ENCODE data around the gene FGF18. TPM values are rescaled to one million over a fixed set of nuclear protein-coding genes. Genes with fewer than 3 reads are reported as not detected.
A peak's percentile ranks its signal among the peaks of the same experiment; 100 is the strongest.

Gene FGF18
- total and polyA plus RNA-seq, 2 of the 4 experiments (the other 2 are of a cell fraction) = 0.15 TPM; not detected in 1

DNA sequence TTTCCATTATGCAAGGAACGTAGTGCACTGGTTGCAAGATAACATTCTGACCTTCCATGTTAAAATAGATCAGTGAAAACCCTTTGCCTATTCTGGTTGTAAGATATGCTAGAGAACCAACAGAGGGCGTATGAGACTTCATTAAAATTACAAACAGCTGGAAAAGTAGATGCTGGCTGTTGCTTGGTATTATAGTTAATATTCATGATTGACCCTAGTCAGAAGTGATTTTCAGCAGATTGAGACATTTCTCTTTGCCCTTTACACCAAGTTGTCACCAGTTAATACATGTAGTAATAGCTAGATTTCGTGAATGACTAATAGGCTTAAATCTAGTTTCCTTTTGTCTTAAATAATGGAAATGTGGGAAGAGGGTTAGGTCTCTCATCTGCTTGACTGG is 13.8 kb upstream of the FGF18 start:
- no TSS peak for BruUV-seq (replicated peaks)
- H3K4me2 ChIP-seq (ENCODE audit: low read depth, low read length) = no peak overlapping the region
- in situ Hi-C loops (cut with MboI; ENCODE audit: low sequenced_read_pairs) (loop anchor here (25.0 kb wide), 2 partner anchors 782 to 882 kb away; partner anchors contain the start of genes EFCAB9, STK10 and UBTD2), intact Hi-C loops (cut with micrococcal nuclease) (no loop called here), dilution Hi-C loops (cut with HindIII; ENCODE audit: low sequenced_read_pairs, unreplicated experiment) (no loop called here)
- no peaks in the 10 kb centered on the region for H3K9me3 ChIP-seq (ENCODE audit: control insufficient read depth, insufficient read depth, low read length)
- no CpG with 5 or more reads among the region's 3 CpGs for WGBS, 2 experiments (ENCODE audit: extremely low coverage in 2 of 2, insufficient read length in 1 of 2)
- POLR2A ChIA-PET (ENCODE audit: unreplicated experiment) = no interaction called here
- H3K14ac ChIP-seq (replicated peaks; ENCODE audit: low read depth, low read length) = no peak overlapping the region
- TF ChIP-seq CEBPB (IDR thresholded peaks at IDR 0.05; ENCODE audit: low read depth, low read length) (no peak), SMC3 (IDR thresholded peaks at IDR 0.05; ENCODE audit: low read depth, low read length) (peak; percentile 7; the same call in 1 of the 2 replicates), POLR2A (IDR thresholded peaks at IDR 0.05; ENCODE audit: low read depth, low read length) (no peak), BHLHE40 (IDR thresholded peaks at IDR 0.05; ENCODE audit: low read depth, low read length) (no peak)
- TF ChIP-seq, protein P1, sequence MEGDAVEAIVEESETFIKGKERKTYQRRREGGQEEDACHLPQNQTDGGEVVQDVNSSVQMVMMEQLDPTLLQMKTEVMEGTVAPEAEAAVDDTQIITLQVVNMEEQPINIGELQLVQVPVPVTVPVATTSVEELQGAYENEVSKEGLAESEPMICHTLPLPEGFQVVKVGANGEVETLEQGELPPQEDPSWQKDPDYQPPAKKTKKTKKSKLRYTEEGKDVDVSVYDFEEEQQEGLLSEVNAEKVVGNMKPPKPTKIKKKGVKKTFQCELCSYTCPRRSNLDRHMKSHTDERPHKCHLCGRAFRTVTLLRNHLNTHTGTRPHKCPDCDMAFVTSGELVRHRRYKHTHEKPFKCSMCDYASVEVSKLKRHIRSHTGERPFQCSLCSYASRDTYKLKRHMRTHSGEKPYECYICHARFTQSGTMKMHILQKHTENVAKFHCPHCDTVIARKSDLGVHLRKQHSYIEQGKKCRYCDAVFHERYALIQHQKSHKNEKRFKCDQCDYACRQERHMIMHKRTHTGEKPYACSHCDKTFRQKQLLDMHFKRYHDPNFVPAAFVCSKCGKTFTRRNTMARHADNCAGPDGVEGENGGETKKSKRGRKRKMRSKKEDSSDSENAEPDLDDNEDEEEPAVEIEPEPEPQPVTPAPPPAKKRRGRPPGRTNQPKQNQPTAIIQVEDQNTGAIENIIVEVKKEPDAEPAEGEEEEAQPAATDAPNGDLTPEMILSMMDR (conservative IDR thresholded peaks at IDR 0.05; ENCODE audit: low read depth, low read length) = peak; percentile 37
- no peak overlapping the region for H3K23ac ChIP-seq (ENCODE audit: low read depth, low read length)
- H2BK5ac ChIP-seq (ENCODE audit: low read depth, low read length, poor library complexity, severe bottlenecking) = no peak overlapping the region
- H3K18ac ChIP-seq (ENCODE audit: low read depth, low read length) = no peak overlapping the region
- H3K9me1 ChIP-seq (ENCODE audit: insufficient read depth, low read length) = peaks cover 6% of the 10 kb centered on the region; the same call in 1 of the 2 replicates
- H3K4me1 ChIP-seq (ENCODE audit: control insufficient read depth, insufficient read depth, low read length) = peaks cover 10% of the 10 kb centered on the region
- ATAC-seq (ENCODE audit: low read depth) (peak; percentile 53), DNase-seq (peak; percentile 29)
- H3K4ac ChIP-seq (ENCODE audit: low read depth, low read length) = no peak overlapping the region
- H3K4me3 ChIP-seq (ENCODE audit: insufficient read depth, low read depth, low read length) = no peak overlapping the region
- no peak overlapping the region for H4K91ac ChIP-seq (ENCODE audit: insufficient read depth, low read depth, low read length)
- peaks cover 66% of the 10 kb centered on the region for H4K20me1 ChIP-seq (ENCODE audit: insufficient read depth, low read length)
- CTCF ChIA-PET = interaction anchor here (0.6 to 1.0 kb wide), 3 partner anchors 12 to 16 kb away, joined by 3 to 5 read pairs (median 3); no protein-coding TSS in a partner anchor
- H4K5ac ChIP-seq (ENCODE audit: low read depth, low read length) = no peak overlapping the region
- no peak overlapping the region for H3K9ac ChIP-seq (ENCODE audit: low read depth, low read length)
- no peak overlapping the region for H2AFZ ChIP-seq (replicated peaks; ENCODE audit: low read length, poor library complexity)
- no peak overlapping the region for H2AK9ac ChIP-seq (replicated peaks; ENCODE audit: low read depth, low read length, poor library complexity)
- no peak overlapping the region for H2BK15ac ChIP-seq (ENCODE audit: low read depth, low read length)
- H3K27ac ChIP-seq (ENCODE audit: insufficient read depth, low read length) = no peak overlapping the region
- H2BK120ac ChIP-seq (ENCODE audit: low read depth, low read length) = no peak overlapping the region
- H3K56ac ChIP-seq (ENCODE audit: extremely low read depth, insufficient read depth, low read length) = no peak overlapping the region
- peaks cover 40% of the 10 kb centered on the region for H3K36me3 ChIP-seq (ENCODE audit: control insufficient read depth, insufficient read depth, low read length)
- H3K79me1 ChIP-seq (ENCODE audit: low read depth in 1 of 2, low read length in 2 of 2) = peaks cover 25 to 46% of the 10 kb centered on the region in 2 experiments
- H4K8ac ChIP-seq (ENCODE audit: low read depth in 2 of 2, low read length in 2 of 2) = no peak overlapping the region
- no peaks in the 10 kb centered on the region for H3K27me3 ChIP-seq (ENCODE audit: control insufficient read depth, insufficient read depth, low read length)
- no peak overlapping the region for H2AK5ac ChIP-seq (ENCODE audit: low read depth, low read length)
- H2BK20ac ChIP-seq (ENCODE audit: low read depth, low read length) = no peak overlapping the region
